Activated naive CD8-positive, alpha-beta T cell (primary cell): Measurements from ENCODE around the gene NAP1L4.

Source experiments
- H3K27ac Mint-ChIP-seq: one replicate; pipeline ENCODE4 v1.8.0; 2021; ENCODE audit warnings: mixed read lengths
- H3K27me3 Mint-ChIP-seq: one replicate; pipeline ENCODE4 v1.8.0; 2021; ENCODE audit warnings: mixed read lengths
- H3K36me3 Mint-ChIP-seq: one replicate; pipeline ENCODE4 v1.8.0; 2021; ENCODE audit warnings: mixed read lengths
- H3K4me1 Mint-ChIP-seq: one replicate; pipeline ENCODE4 v1.8.0; 2021; ENCODE audit warnings: low read depth, mixed read lengths
- H3K4me3 Mint-ChIP-seq: one replicate; pipeline ENCODE4 v1.8.0; 2021; ENCODE audit warnings: mild to moderate bottlenecking, mixed read lengths
- H3K9me3 Mint-ChIP-seq: one replicate; pipeline ENCODE4 v1.8.0; 2021; ENCODE audit warnings: low read depth, mixed read lengths

Gene NAP1L4

GRCh38 chr11:2923446-2924375, 68.4 kb downstream of the NAP1L4 start:
- no peaks in the 10 kb centered on the region for H3K9me3 Mint-ChIP-seq
- H3K4me1 Mint-ChIP-seq = peaks cover 8% of the 10 kb centered on the region
- H3K36me3 Mint-ChIP-seq = no peaks in the 10 kb centered on the region
- H3K4me3 Mint-ChIP-seq = no peak overlapping the region
- no peaks in the 10 kb centered on the region for H3K27me3 Mint-ChIP-seq
- no peak overlapping the region for H3K27ac Mint-ChIP-seq

GRCh38 chr11:2922655-2923054, 69.5 kb downstream of the NAP1L4 start:
- no peak overlapping the region for H3K27ac Mint-ChIP-seq
- no peaks in the 10 kb centered on the region for H3K4me1 Mint-ChIP-seq
- H3K27me3 Mint-ChIP-seq = no peaks in the 10 kb centered on the region
- no peak overlapping the region for H3K4me3 Mint-ChIP-seq
- H3K9me3 Mint-ChIP-seq = no peaks in the 10 kb centered on the region
- no peaks in the 10 kb centered on the region for H3K36me3 Mint-ChIP-seq

GRCh38 chr11:2921742-2922493, 70.2 kb downstream of the NAP1L4 start:
- Mint-ChIP-seq H3K27me3 (no peaks in the 10 kb centered on the region), H3K27ac (no peak overlapping the region), H3K4me3 (no peak overlapping the region), H3K36me3 (no peaks in the 10 kb centered on the region), H3K9me3 (no peaks in the 10 kb centered on the region), H3K4me1 (no peaks in the 10 kb centered on the region)

GRCh38 chr11:2921261-2921660, 70.9 kb downstream of the NAP1L4 start:
- Mint-ChIP-seq H3K27me3 (no peaks in the 10 kb centered on the region), H3K9me3 (no peaks in the 10 kb centered on the region), H3K36me3 (no peaks in the 10 kb centered on the region), H3K27ac (no peak overlapping the region), H3K4me3 (no peak overlapping the region), H3K4me1 (no peaks in the 10 kb centered on the region)

- no peaks in the 10 kb centered on the region for H3K27me3 Mint-ChIP-seq
- H3K36me3 Mint-ChIP-seq = no peaks in the 10 kb centered on the region
- no peak overlapping the region for H3K27ac Mint-ChIP-seq
- no peaks in the 10 kb centered on the region for H3K9me3 Mint-ChIP-seq
- H3K4me1 Mint-ChIP-seq = no peaks in the 10 kb centered on the region
- no peak overlapping the region for H3K4me3 Mint-ChIP-seq
Measured at GRCh38 chr11:2920343-2920742, 71.8 kb downstream of the NAP1L4 start.

GRCh38 chr11:2919837-2920236, 72.3 kb downstream of the NAP1L4 start:
- Mint-ChIP-seq H3K4me3 (no peak overlapping the region), H3K9me3 (no peaks in the 10 kb centered on the region), H3K4me1 (no peaks in the 10 kb centered on the region), H3K27me3 (no peaks in the 10 kb centered on the region), H3K27ac (no peak overlapping the region), H3K36me3 (no peaks in the 10 kb centered on the region)

GRCh38 chr11:2919188-2919587, 72.9 kb downstream of the NAP1L4 start:
- no peaks in the 10 kb centered on the region for H3K9me3 Mint-ChIP-seq
- H3K4me3 Mint-ChIP-seq = no peak overlapping the region
- no peaks in the 10 kb centered on the region for H3K27me3 Mint-ChIP-seq
- H3K4me1 Mint-ChIP-seq = no peaks in the 10 kb centered on the region
- no peaks in the 10 kb centered on the region for H3K36me3 Mint-ChIP-seq
- no peak overlapping the region for H3K27ac Mint-ChIP-seq

- Mint-ChIP-seq H3K27ac (no peak overlapping the region), H3K36me3 (no peaks in the 10 kb centered on the region), H3K9me3 (no peaks in the 10 kb centered on the region), H3K4me3 (no peak overlapping the region), H3K27me3 (no peaks in the 10 kb centered on the region), H3K4me1 (peaks cover 11% of the 10 kb centered on the region)
Measured at GRCh38 chr11:2917842-2918490, 74.2 kb downstream of the NAP1L4 start.

- Mint-ChIP-seq H3K27ac (no peak overlapping the region), H3K27me3 (no peaks in the 10 kb centered on the region), H3K4me3 (no peak overlapping the region), H3K9me3 (no peaks in the 10 kb centered on the region), H3K4me1 (peaks cover 11% of the 10 kb centered on the region), H3K36me3 (no peaks in the 10 kb centered on the region)
Measured at GRCh38 chr11:2916892-2917645, 75.1 kb downstream of the NAP1L4 start.

- H3K27ac Mint-ChIP-seq = no peak overlapping the region
- H3K9me3 Mint-ChIP-seq = no peaks in the 10 kb centered on the region
- no peak overlapping the region for H3K4me3 Mint-ChIP-seq
- no peaks in the 10 kb centered on the region for H3K36me3 Mint-ChIP-seq
- H3K4me1 Mint-ChIP-seq = peaks cover 13% of the 10 kb centered on the region
- H3K27me3 Mint-ChIP-seq = no peaks in the 10 kb centered on the region
Measured at GRCh38 chr11:2916114-2916891, 75.8 kb downstream of the NAP1L4 start.

GRCh38 chr11:2915473-2915872, 76.7 kb downstream of the NAP1L4 start:
- H3K27ac Mint-ChIP-seq = no peak overlapping the region
- no peak overlapping the region for H3K4me3 Mint-ChIP-seq
- H3K4me1 Mint-ChIP-seq = peaks cover 13% of the 10 kb centered on the region
- no peaks in the 10 kb centered on the region for H3K9me3 Mint-ChIP-seq
- H3K36me3 Mint-ChIP-seq = no peaks in the 10 kb centered on the region
- no peaks in the 10 kb centered on the region for H3K27me3 Mint-ChIP-seq

- no peaks in the 10 kb centered on the region for H3K27me3 Mint-ChIP-seq
- no peak overlapping the region for H3K4me3 Mint-ChIP-seq
- no peak overlapping the region for H3K27ac Mint-ChIP-seq
Measured at GRCh38 chr11:2914455-2915195, 77.5 kb downstream of the NAP1L4 start.

GRCh38 chr11:2913776-2914175, 78.4 kb downstream of the NAP1L4 start:
- H3K4me3 Mint-ChIP-seq = peak overlapping the region; percentile 17
- H3K9me3 Mint-ChIP-seq = no peaks in the 10 kb centered on the region
- no peaks in the 10 kb centered on the region for H3K27me3 Mint-ChIP-seq
- no peaks in the 10 kb centered on the region for H3K36me3 Mint-ChIP-seq
- no peak overlapping the region for H3K27ac Mint-ChIP-seq
- peaks cover 13% of the 10 kb centered on the region for H3K4me1 Mint-ChIP-seq

More at GRCh38 chr11:2914455-2915195, 77.5 kb downstream of the NAP1L4 start:
- H3K36me3 Mint-ChIP-seq = no peaks in the 10 kb centered on the region
- no peaks in the 10 kb centered on the region for H3K9me3 Mint-ChIP-seq
- H3K4me1 Mint-ChIP-seq = peaks cover 13% of the 10 kb centered on the region
